Activated CD4-positive, alpha-beta T cell treated with anti-CD3 and anti-CD28 coated beads for 36 hours (primary cell): Measurements from ENCODE around the gene LRRC3. TPM values are rescaled to one million over a fixed set of nuclear protein-coding genes. Genes with fewer than 3 reads are reported as not detected.

Experiments used
- ATAC-seq: fragments of 200-7000 bp; cut with Tn5 transposase; one replicate; pipeline ENCODE4 v1.10.0; 2021; ENCODE audit warnings: mild to moderate bottlenecking, moderate library complexity
- CTCF ChIA-PET: fragments of 350-600 bp; sonication (Branson Sonifier 250); formaldehyde crosslinking; loops from one replicate; lab custom pipeline; 2021; ENCODE audit warnings: antibody characterized with exemption; lab: Charles Lee
- POLR2A ChIA-PET: fragments of 350-600 bp; sonication (Branson Sonifier 250); formaldehyde crosslinking; loops from one replicate; lab custom pipeline; 2021; ENCODE audit warnings: antibody characterized with exemption, inconsistent platforms; lab: Charles Lee
- DNase-seq: peaks from one replicate; pipeline ENCODE4 v3.0.0-alpha.2; 2020
- H3K27ac Mint-ChIP-seq: one replicate; pipeline ENCODE4 v1.8.0; 2021; ENCODE audit warnings: mixed read lengths
- H3K27me3 Mint-ChIP-seq: one replicate; pipeline ENCODE4 v1.8.0; 2021; ENCODE audit warnings: mixed read lengths
- H3K36me3 Mint-ChIP-seq: one replicate; pipeline ENCODE4 v1.8.0; 2021; ENCODE audit warnings: low read depth, mixed read lengths
- H3K4me1 Mint-ChIP-seq: one replicate; pipeline ENCODE4 v1.8.0; 2021; ENCODE audit warnings: mixed read lengths
- H3K4me3 Mint-ChIP-seq: one replicate; pipeline ENCODE4 v1.8.0; 2021; ENCODE audit warnings: mild to moderate bottlenecking, moderate library complexity, mixed read lengths
- H3K9me3 Mint-ChIP-seq: one replicate; pipeline ENCODE4 v1.8.0; 2021; ENCODE audit warnings: low read depth, mixed read lengths
- intact Hi-C, 2 experiments: fragments of 100-400 bp; cut with DNase I in 1 of 2; cut with micrococcal nuclease in 1 of 2; formaldehyde crosslinking; loops; one replicate each; pipeline versions ENCODE4 v1.14.2 to v1.15.1; 2022 to 2024; cut with DNase I, micrococcal nuclease
- total RNA-seq, 2 experiments: library from RNA; stranded (reverse); gene quantifications; one replicate each; pipeline ENCODE4 v1.2.3, GENCODE V29; 2021

LRRC3 gene
- total RNA-seq, 2 experiments from 2014 or later: 2.7 to 2.9 TPM

GRCh38 chr21:44511219-44511937 lies 56.1 kb downstream of the LRRC3 start:
- Mint-ChIP-seq H3K27me3 (no peaks in the 10 kb centered on the region), H3K4me1 (no peaks in the 10 kb centered on the region), H3K36me3 (no peaks in the 10 kb centered on the region), H3K9me3 (no peaks in the 10 kb centered on the region), H3K4me3 (no peak overlapping the region), H3K27ac (no peak overlapping the region)
- intact Hi-C loops: loop anchor here (1.0 to 10.0 kb wide), 4 partner anchors 282 to 421 kb away; partner anchors contain the start of gene PTTG1IP (in 1 of the 2)
- CTCF ChIA-PET: interaction anchor here (0.6 to 4.0 kb wide), 11 partner anchors 18 to 429 kb away, joined by 3 to 26 read pairs (median 4); no protein-coding TSS in a partner anchor
- DNase-seq (no peak), ATAC-seq (no peak)
- POLR2A ChIA-PET: no interaction called here

Other genes with a start within 250 kb of the LRRC3 start
- 1 to 10 TPM; 2.4 to 2.8 TPM for gene ICOSLG, start 214.6 kb upstream of the LRRC3 start, total RNA-seq
- gene DNMT3L, start 193.6 kb upstream of the LRRC3 start, total RNA-seq: not detected
- gene AIRE, start 169.6 kb upstream of the LRRC3 start, total RNA-seq: not detected
- gene PFKL, start 155.5 kb upstream of the LRRC3 start, total RNA-seq: 100 to 1,000 TPM; 167 to 202 TPM
- 10 to 100 TPM in 1 of 2 experiments, 1 to 10 TPM in 1; 7.3 to 11.4 TPM for gene CFAP410, start 116.1 kb upstream of the LRRC3 start, total RNA-seq
- 1 to 10 TPM; 1.5 to 1.7 TPM for gene TRPM2, start 101.9 kb upstream of the LRRC3 start, total RNA-seq
- gene KRTAP10-1, start 84.7 kb downstream of the LRRC3 start, total RNA-seq: not detected
- gene KRTAP10-2, start 96.0 kb downstream of the LRRC3 start, total RNA-seq: not detected
- gene KRTAP10-3, start 103.3 kb downstream of the LRRC3 start, total RNA-seq: not detected
- gene KRTAP10-4, start 118.2 kb downstream of the LRRC3 start, total RNA-seq: not detected
- gene KRTAP10-5, start 125.1 kb downstream of the LRRC3 start, total RNA-seq: not detected
- gene KRTAP10-6, start 137.0 kb downstream of the LRRC3 start, total RNA-seq: not detected
- not detected for gene KRTAP10-7, start 145.1 kb downstream of the LRRC3 start, total RNA-seq
- not detected for gene KRTAP10-8, start 156.6 kb downstream of the LRRC3 start, total RNA-seq
- not detected for gene KRTAP10-9, start 171.6 kb downstream of the LRRC3 start, total RNA-seq
- not detected for gene KRTAP10-10, start 181.8 kb downstream of the LRRC3 start, total RNA-seq
- not detected for gene KRTAP10-11, start 190.9 kb downstream of the LRRC3 start, total RNA-seq
- not detected for gene KRTAP12-4, start 199.1 kb downstream of the LRRC3 start, total RNA-seq
- gene KRTAP12-3, start 202.4 kb downstream of the LRRC3 start, total RNA-seq: not detected
- gene KRTAP12-2, start 211.4 kb downstream of the LRRC3 start, total RNA-seq: not detected
- not detected for gene KRTAP12-1, start 226.7 kb downstream of the LRRC3 start, total RNA-seq
- gene KRTAP10-12, start 241.7 kb downstream of the LRRC3 start, total RNA-seq: not detected